HG03135 (cell line): ENCODE data around the gene GTF2F1.
"Not testable (repeated sequence)": the region's sequence is repeated elsewhere in the genome, so short reads cannot be mapped to it uniquely, and the experiment has no call there.

Experiments used
- ATAC-seq: cut with Tn5 transposase; IDR thresholded peaks from one replicate; pipeline ENCODE4 v1.9.1; 2021; ENCODE audit warnings: mild to moderate bottlenecking, moderate library complexity; ENCODE audit not compliant: unreplicated experiment

Gene GTF2F1

GRCh38 chr19:6418562-6418932 is 25.6 kb upstream of the GTF2F1 start:
- ATAC-seq = no peak

- ATAC-seq = no peak
Observed at GRCh38 chr19:6417713-6418561, 25.0 kb upstream of the GTF2F1 start.

GRCh38 chr19:6416658-6417405 is 23.9 kb upstream of the GTF2F1 start:
- ATAC-seq = no peak

- no peak for ATAC-seq
Observed at GRCh38 chr19:6415591-6416190, 22.7 kb upstream of the GTF2F1 start.

- ATAC-seq = no peak
Observed at GRCh38 chr19:6414793-6415590, 22.0 kb upstream of the GTF2F1 start.

- ATAC-seq = no peak
Observed at GRCh38 chr19:6413721-6414643, 21.0 kb upstream of the GTF2F1 start.

- no peak for ATAC-seq
Observed at GRCh38 chr19:6413291-6413690, 20.3 kb upstream of the GTF2F1 start.

GRCh38 chr19:6412447-6413091 is 19.6 kb upstream of the GTF2F1 start:
- no peak for ATAC-seq

- ATAC-seq = no peak
Observed at GRCh38 chr19:6412061-6412446, 19.1 kb upstream of the GTF2F1 start.

- no peak for ATAC-seq
Observed at GRCh38 chr19:6409346-6409745, 16.4 kb upstream of the GTF2F1 start.

- ATAC-seq = no peak
Observed at GRCh38 chr19:6406401-6406800, 13.4 kb upstream of the GTF2F1 start.

- no peak for ATAC-seq
Observed at GRCh38 chr19:6402837-6403608, 10.1 kb upstream of the GTF2F1 start.

- no peak for ATAC-seq
Observed at GRCh38 chr19:6402058-6402457, 9.1 kb upstream of the GTF2F1 start.

- ATAC-seq = not testable (repeated sequence)
Observed at GRCh38 chr19:6400062-6400944, 7.3 kb upstream of the GTF2F1 start.

- ATAC-seq = no peak
Observed at GRCh38 chr19:6396305-6396704, 3.3 kb upstream of the GTF2F1 start.

GRCh38 chr19:6394831-6395230 is 1.9 kb upstream of the GTF2F1 start:
- ATAC-seq = no peak

GRCh38 chr19:6393983-6394412 is 1.0 kb upstream of the GTF2F1 start:
- no peak for ATAC-seq
